Epithelial cell of proximal tubule (primary cell): Measurements from ENCODE around the gene DEAF1. TPM values are rescaled to one million over a fixed set of nuclear protein-coding genes. Genes with fewer than 3 reads are reported as not detected.

Experiments
- DNase-seq: peaks from one replicate; pipeline ENCODE4 v3.0.0-alpha.2; 2011; ENCODE audit warnings: low read depth
- H3K4me3 ChIP-seq: 2 replicates; pipeline ENCODE4 v1.5.1; 2011; ENCODE audit warnings: low read depth, mild to moderate bottlenecking, low read length
- CTCF ChIP-seq: conservative IDR thresholded peaks from 2 replicates; pipeline ENCODE4 v1.5.1; 2012; ENCODE audit warnings: low read depth, mild to moderate bottlenecking, low read length
- total RNA-seq: library from RNA; depleted of rRNA; stranded (reverse); fragments of >200 nt; gene quantifications from 2 replicates; pipeline ENCODE4 v1.2.3, GENCODE V29; 2015

The DEAF1 gene
- total RNA-seq, 1 donor from 2014 or later: 38.2 TPM

- no peak overlapping the region for H3K4me3 ChIP-seq
- TF ChIP-seq CTCF: no peak
- no peak for DNase-seq
Observed at GRCh38 chr11:724049-724777, 29.2 kb upstream of the DEAF1 start.

GRCh38 chr11:723120-723883 is 28.3 kb upstream of the DEAF1 start:
- H3K4me3 ChIP-seq: no peak overlapping the region
- TF ChIP-seq CTCF: peak; percentile 63
- DNase-seq: no peak

GRCh38 chr11:722346-722811 is 27.4 kb upstream of the DEAF1 start:
- DNase-seq: no peak
- H3K4me3 ChIP-seq: no peak overlapping the region
- TF ChIP-seq CTCF: no peak

GRCh38 chr11:721741-722345 is 26.8 kb upstream of the DEAF1 start:
- DNase-seq: no peak
- no peak for TF ChIP-seq CTCF
- no peak overlapping the region for H3K4me3 ChIP-seq

- no peak overlapping the region for H3K4me3 ChIP-seq
- no peak for TF ChIP-seq CTCF
- no peak for DNase-seq
Observed at GRCh38 chr11:721247-721740, 26.3 kb upstream of the DEAF1 start.

- no peak overlapping the region for H3K4me3 ChIP-seq
- DNase-seq: no peak
- TF ChIP-seq CTCF: no peak
Observed at GRCh38 chr11:720642-721246, 25.7 kb upstream of the DEAF1 start.
